ENCODE measurements around the gene MAPKAPK2.

The MAPKAPK2 gene

DNA sequence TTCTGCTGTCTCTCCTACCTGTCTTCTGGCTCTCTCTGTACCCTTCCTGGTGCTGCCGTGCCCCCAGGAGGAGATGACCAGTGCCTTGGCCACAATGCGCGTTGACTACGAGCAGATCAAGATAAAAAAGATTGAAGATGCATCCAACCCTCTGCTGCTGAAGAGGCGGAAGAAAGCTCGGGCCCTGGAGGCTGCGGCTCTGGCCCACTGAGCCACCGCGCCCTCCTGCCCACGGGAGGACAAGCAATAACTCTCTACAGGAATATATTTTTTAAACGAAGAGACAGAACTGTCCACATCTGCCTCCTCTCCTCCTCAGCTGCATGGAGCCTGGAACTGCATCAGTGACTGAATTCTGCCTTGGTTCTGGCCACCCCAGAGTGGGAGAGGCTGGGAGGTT is 47.8 kb downstream of the MAPKAPK2 start:
- Histone ChIP-seq H3K9ac (ENCODE audit: low read depth, low read length, poor library complexity, severe bottlenecking) (no peak overlapping the region), H3K4me1 (ENCODE audit: insufficient read depth, low read length, poor library complexity, severe bottlenecking) (peaks cover 38% of the 10 kb centered on the region), H3K9me3 (ENCODE audit: insufficient read depth, low read depth, low read length) (no peaks in the 10 kb centered on the region), H4K20me1 (ENCODE audit: insufficient read depth, low read length, poor library complexity, severe bottlenecking) (peaks cover 5% of the 10 kb centered on the region), H3K27me3 (ENCODE audit: insufficient read depth, low read length, poor library complexity, severe bottlenecking) (no peaks in the 10 kb centered on the region), H2AFZ (ENCODE audit: low read length) (no peak overlapping the region), H3K36me3 (ENCODE audit: insufficient read depth, low read length) (peaks cover 61% of the 10 kb centered on the region; the same call in 1 of the 2 replicates), H3K9me2 (replicated peaks; ENCODE audit: low read depth, low read length) (no peaks in the 10 kb centered on the region), H3K4me2 (ENCODE audit: low read depth, low read length, poor library complexity, severe bottlenecking) (no peak overlapping the region), H3K4me3 (ENCODE audit: low read length, poor library complexity, severe bottlenecking) (no peak overlapping the region), H3K79me2 (ENCODE audit: insufficient read depth, low read length) (peaks cover 8% of the 10 kb centered on the region; the same call in 1 of the 2 replicates), H3F3A (ENCODE audit: low read depth) (no peaks in the 10 kb centered on the region; the same call in 1 of the 2 replicates)
- TF ChIP-seq EZH2phosphoT487 (IDR thresholded peaks at IDR 0.05; ENCODE audit: borderline replicate concordance) = no peak
- TF ChIP-seq, protein P1, sequence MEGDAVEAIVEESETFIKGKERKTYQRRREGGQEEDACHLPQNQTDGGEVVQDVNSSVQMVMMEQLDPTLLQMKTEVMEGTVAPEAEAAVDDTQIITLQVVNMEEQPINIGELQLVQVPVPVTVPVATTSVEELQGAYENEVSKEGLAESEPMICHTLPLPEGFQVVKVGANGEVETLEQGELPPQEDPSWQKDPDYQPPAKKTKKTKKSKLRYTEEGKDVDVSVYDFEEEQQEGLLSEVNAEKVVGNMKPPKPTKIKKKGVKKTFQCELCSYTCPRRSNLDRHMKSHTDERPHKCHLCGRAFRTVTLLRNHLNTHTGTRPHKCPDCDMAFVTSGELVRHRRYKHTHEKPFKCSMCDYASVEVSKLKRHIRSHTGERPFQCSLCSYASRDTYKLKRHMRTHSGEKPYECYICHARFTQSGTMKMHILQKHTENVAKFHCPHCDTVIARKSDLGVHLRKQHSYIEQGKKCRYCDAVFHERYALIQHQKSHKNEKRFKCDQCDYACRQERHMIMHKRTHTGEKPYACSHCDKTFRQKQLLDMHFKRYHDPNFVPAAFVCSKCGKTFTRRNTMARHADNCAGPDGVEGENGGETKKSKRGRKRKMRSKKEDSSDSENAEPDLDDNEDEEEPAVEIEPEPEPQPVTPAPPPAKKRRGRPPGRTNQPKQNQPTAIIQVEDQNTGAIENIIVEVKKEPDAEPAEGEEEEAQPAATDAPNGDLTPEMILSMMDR (conservative IDR thresholded peaks at IDR 0.05; ENCODE audit: low read length) = no peak

DNA sequence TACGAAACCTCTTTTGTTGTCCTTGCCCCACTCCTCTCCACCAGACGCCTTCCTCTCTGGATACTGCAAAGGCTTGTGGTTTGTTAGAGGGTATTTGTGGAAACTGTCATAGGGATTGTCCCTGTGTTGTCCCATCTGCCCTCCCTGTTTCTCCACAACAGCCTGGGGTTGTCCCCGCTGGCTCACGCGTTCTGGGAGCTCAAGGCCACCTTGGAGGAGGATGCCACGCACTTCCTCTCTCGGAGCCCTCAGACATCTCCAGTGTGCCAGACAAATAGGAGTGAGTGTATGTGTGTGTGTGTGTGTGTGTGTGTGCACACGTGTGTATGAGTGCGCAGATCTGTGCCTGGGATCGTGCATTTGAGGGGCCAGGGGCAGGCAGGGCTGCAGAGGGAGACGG is 48.3 kb downstream of the MAPKAPK2 start:
- TF ChIP-seq, protein P1 (conservative IDR thresholded peaks at IDR 0.05; ENCODE audit: low read length) = no peak
- TF ChIP-seq EZH2phosphoT487 (IDR thresholded peaks at IDR 0.05; ENCODE audit: borderline replicate concordance) = no peak
- peaks cover 4% of the 10 kb centered on the region for H4K20me1 ChIP-seq (ENCODE audit: insufficient read depth, low read length, poor library complexity, severe bottlenecking)
- H2AFZ ChIP-seq (ENCODE audit: low read length) = no peak overlapping the region
- H3K9me3 ChIP-seq (ENCODE audit: insufficient read depth, low read depth, low read length) = no peaks in the 10 kb centered on the region
- no peaks in the 10 kb centered on the region for H3K27me3 ChIP-seq (ENCODE audit: insufficient read depth, low read length, poor library complexity, severe bottlenecking)
- H3K4me2 ChIP-seq (ENCODE audit: low read depth, low read length, poor library complexity, severe bottlenecking) = no peak overlapping the region
- H3K36me3 ChIP-seq (ENCODE audit: insufficient read depth, low read length) = peaks cover 61% of the 10 kb centered on the region; the same call in 1 of the 2 replicates
- H3K9me2 ChIP-seq (replicated peaks; ENCODE audit: low read depth, low read length) = no peaks in the 10 kb centered on the region
- peaks cover 40% of the 10 kb centered on the region for H3K4me1 ChIP-seq (ENCODE audit: insufficient read depth, low read length, poor library complexity, severe bottlenecking)
- no peaks in the 10 kb centered on the region; the same call in 1 of the 2 replicates for H3F3A ChIP-seq (ENCODE audit: low read depth)
- H3K79me2 ChIP-seq (ENCODE audit: insufficient read depth, low read length) = peaks cover 3% of the 10 kb centered on the region; the same call in 1 of the 2 replicates
- no peak overlapping the region for H3K9ac ChIP-seq (ENCODE audit: low read depth, low read length, poor library complexity, severe bottlenecking)
- no peak overlapping the region for H3K4me3 ChIP-seq (ENCODE audit: low read length, poor library complexity, severe bottlenecking)

DNA sequence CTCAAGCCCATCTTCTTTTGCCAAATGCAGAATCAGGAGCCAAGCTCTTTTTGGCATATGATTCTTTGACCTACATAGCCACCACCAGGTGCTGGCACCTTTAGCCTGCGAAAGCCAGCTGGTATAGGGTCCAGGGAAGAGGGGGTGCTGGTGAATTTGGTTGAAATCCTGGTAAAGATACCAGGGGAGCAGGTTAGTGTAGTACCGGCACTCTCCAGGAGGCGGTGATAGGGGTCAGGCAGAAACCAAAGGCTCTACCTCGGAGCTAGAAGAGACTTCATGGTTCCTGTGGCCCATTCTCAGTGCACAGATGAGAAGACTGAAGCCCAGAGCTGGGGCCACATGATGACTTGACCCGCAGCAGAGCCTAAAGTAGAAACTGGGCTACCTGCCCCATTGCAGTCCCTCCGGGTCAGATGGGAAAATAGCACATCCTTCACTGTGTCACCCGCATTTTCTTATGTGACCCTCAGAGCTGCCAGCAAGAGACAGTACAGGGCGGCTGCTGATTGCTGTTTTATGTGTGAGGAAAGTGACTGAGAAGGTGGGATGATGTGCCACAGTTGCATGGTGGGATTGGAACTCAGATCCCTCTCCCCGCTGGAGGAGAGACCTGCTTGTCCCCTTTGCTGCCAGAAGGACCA is 49.9 kb downstream of the MAPKAPK2 start:
- H3K9me2 ChIP-seq (replicated peaks; ENCODE audit: low read depth, low read length) = no peaks in the 10 kb centered on the region
- H3K79me2 ChIP-seq (ENCODE audit: insufficient read depth, low read length) = no peaks in the 10 kb centered on the region
- peak overlapping the region; percentile 9 for H3K4me2 ChIP-seq (ENCODE audit: low read depth, low read length, poor library complexity, severe bottlenecking)
- H3F3A ChIP-seq (ENCODE audit: low read depth) = no peaks in the 10 kb centered on the region; the same call in 1 of the 2 replicates
- H3K27me3 ChIP-seq (ENCODE audit: insufficient read depth, low read length, poor library complexity, severe bottlenecking) = no peaks in the 10 kb centered on the region
- H3K36me3 ChIP-seq (ENCODE audit: insufficient read depth, low read length) = peaks cover 54% of the 10 kb centered on the region; the same call in 1 of the 2 replicates
- no peak overlapping the region for H3K4me3 ChIP-seq (ENCODE audit: low read length, poor library complexity, severe bottlenecking)
- no peak overlapping the region for H2AFZ ChIP-seq (ENCODE audit: low read length)
- H4K20me1 ChIP-seq (ENCODE audit: insufficient read depth, low read length, poor library complexity, severe bottlenecking) = no peaks in the 10 kb centered on the region
- H3K9me3 ChIP-seq (ENCODE audit: insufficient read depth, low read depth, low read length) = no peaks in the 10 kb centered on the region
- TF ChIP-seq, protein P1 (conservative IDR thresholded peaks at IDR 0.05; ENCODE audit: low read length) = peak; percentile 94
- TF ChIP-seq EZH2phosphoT487 (IDR thresholded peaks at IDR 0.05; ENCODE audit: borderline replicate concordance) = no peak
- H3K4me1 ChIP-seq (ENCODE audit: insufficient read depth, low read length, poor library complexity, severe bottlenecking) = peaks cover 49% of the 10 kb centered on the region
- no peak overlapping the region for H3K9ac ChIP-seq (ENCODE audit: low read depth, low read length, poor library complexity, severe bottlenecking)

All from Loucy (cell line).